ENCODE data around the gene GLRA3. TPM values are rescaled to one million over a fixed set of nuclear protein-coding genes. Genes with fewer than 3 reads are reported as not detected.
"Not testable (repeated sequence)": the region's sequence is repeated elsewhere in the genome, so short reads cannot be mapped to it uniquely, and the experiment has no call there.

Gene GLRA3
- under 1 TPM in 2 of 4 donors, not detected in 2; 0.07 to 0.14 TPM for polyA plus RNA-seq (ENCODE audit: insufficient read length in 4 of 4)

DNA sequence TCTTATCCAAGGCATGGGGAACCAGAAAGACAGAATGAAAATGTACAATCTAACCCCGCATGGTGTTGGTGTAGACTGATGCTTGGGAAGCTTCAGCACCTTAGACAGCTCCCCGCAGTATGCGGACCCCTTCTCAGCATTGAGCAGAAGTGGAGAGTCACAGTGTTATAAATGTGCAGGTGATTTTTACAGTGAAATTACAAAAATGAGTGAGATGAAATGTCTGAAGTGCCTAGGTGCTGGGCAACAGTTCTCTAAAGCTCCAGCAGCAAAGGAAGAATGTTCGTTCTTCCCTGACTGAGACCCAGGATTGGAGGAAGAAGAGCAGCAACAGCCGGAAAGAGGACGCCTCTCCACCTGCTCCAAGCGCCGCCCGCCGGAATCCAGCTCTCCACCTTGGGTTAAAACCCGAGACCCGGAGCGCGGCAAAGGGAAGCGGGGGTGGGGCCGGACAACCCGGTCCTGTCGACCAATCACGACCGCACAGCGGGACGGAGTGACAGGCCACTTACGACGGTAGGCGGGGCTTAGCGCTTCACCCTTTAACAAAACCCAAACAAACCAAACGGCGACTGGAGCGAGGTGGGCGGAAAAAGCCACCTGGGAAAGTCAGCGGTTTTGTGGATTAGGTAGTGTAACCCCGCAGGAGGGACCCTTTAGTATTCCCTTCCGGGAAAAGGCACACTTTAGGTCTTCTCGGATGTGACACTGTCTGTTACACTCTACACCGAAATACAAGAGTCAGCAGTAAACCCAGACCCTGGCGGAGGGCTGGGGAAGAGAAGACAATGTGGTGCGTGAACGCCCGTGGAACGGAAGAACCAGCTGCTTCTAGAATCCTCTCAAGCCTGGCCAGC, at the start of gene GLRA3:
Gene GLRA3, minus strand, starts transcription at position 403 of the 857 bp plus-strand sequence. CDS start 436 bp downstream, outside the sequence.
- DNase-seq (ENCODE audit: low read depth in 4 of 4, low spot score in 2 of 4), result peak; percentile 59 to 73 (median 66)

DNA sequence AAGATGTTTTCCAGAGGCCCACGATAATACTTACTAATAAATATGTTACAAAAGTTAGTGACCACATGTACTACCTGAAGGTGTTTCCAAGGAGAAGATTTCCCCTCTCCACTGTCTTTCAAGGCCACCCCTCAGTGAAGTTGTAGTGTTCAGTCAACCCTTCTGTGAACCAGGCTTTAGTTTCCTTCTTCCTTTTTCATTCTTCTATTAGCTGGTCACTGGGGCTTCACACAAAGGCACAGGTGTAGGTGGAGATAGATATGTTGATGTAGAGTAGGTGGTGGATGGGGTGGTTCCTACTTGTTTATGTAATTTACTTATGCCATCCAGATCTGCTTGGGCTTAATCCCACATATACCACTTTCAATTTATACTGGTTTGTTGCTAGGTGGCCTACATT, 45.9 kb upstream of the GLRA3 start:
- DNase-seq (ENCODE audit: low read depth in 4 of 4, low spot score in 2 of 4), result no peak

DNA sequence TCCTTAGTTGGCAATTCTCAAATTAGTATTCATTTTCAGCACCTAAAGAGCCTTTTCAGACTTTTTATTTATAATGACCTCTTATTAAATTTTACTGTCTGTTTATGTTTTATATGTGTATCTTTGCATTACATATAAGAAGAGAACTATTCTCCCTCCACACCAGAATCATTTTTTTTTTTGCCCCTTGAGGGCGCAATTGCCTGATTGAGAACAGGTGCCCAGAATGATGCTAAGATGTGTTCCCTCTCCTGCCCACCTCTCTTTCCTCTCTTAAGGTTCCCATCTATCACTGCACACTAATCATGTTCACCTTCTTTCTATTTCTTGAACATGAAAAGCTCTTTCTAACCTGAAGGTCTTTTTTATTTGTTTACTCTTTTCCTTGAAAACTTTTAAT, 44.9 kb upstream of the GLRA3 start:
- DNase-seq (ENCODE audit: low read depth in 4 of 4, low spot score in 2 of 4), result peak in 1 of 4 donors; percentile 2

DNA sequence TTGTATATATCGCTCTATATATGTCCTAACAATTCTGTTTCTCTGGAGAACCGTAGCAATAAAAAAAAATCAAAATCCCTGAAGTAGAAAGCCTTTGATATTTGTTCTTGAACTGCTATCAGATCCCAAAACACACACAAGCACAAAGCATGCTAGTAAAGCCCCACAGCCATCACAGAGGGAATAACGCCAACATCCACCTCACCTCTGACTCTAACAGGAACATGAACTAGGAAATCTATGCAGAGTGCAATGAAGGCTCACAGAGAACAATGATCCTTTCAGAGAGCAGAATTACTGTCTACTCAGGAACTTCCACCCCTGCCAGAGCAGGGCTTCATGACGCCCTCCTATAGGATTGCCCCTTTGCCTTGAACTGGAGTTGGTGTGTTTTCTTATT, 44.1 kb upstream of the GLRA3 start:
- DNase-seq (ENCODE audit: low read depth in 4 of 4, low spot score in 2 of 4), result not testable (repeated sequence)

DNA sequence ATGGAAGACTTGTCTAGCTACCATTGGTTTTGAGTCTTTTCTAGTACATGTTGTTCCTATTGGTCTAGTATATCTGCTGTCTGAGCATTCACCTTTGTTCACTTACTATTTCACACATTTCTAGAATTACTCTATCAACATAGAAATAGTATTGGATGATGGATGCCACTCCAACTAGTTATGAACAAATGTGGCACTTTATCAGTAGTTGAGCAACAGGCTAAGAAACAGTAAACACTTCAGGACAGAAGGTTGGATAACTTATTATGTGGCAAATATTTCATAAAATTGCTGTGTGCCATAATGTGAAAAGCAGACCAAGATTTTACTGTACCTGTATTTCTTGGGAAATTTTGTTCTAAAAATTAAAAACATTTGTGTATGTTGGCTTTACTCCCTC, 42.4 kb upstream of the GLRA3 start:
- no peak for DNase-seq (ENCODE audit: low read depth in 4 of 4, low spot score in 2 of 4)

DNA sequence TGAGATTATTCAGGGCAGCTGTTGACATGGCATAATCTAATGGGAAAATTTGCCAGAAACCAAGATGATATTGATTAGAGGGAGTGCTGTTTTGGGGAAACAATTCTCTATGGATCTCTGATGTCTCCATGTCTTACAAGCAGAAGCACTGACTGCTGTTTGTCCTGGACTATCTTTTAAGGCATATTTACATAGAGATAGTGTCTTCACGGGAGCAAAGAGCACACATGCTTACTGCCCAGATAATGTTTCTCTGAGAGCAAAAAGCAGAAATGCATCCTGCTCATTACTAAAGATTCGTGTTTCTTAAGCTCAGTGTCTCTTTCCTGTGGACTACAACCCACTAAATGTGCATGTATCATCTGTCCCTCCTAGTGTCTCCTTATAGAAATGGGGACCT, 41.3 kb upstream of the GLRA3 start:
- DNase-seq (ENCODE audit: low read depth in 4 of 4, low spot score in 2 of 4), result no peak

DNA sequence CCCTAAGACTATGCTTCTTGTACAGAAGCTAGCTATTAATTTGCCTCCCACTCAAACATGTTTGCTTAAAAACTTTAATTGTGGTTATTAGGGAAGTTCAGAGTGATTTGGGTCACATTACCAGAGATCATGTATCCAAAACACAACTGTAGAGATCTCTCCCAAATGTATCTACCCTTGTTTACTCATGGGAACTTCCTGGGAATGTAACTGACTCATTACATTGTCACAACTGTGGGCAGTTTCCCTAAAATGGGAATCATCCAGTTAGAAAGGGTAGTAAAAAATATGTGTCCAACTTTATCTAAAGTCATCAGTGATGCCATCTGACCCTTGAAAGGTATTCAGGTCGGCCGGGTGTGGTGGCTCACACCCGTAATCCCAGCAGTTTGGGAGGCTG, 40.3 kb upstream of the GLRA3 start:
- no peak for DNase-seq (ENCODE audit: low read depth in 4 of 4, low spot score in 2 of 4)

DNA sequence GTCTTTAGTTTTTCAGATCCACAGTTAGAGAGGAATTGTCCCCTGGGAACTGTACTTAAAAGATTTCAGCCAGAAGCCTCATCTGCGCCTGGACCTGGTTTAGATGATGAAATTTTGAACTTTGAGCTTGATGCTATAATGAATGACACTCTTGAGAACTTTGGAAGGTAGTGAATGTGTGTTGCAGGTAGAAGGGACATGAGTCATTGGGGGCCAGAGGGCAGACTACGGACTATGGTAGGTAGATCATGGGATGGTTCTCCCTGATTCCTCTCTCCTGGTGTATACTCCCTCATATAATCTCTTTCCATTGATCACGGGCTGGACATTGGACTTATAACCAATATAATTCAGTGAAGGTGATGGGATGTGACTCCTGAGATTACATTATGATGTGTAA, 38.9 kb upstream of the GLRA3 start:
- no peak for DNase-seq (ENCODE audit: low read depth in 4 of 4, low spot score in 2 of 4)

DNA sequence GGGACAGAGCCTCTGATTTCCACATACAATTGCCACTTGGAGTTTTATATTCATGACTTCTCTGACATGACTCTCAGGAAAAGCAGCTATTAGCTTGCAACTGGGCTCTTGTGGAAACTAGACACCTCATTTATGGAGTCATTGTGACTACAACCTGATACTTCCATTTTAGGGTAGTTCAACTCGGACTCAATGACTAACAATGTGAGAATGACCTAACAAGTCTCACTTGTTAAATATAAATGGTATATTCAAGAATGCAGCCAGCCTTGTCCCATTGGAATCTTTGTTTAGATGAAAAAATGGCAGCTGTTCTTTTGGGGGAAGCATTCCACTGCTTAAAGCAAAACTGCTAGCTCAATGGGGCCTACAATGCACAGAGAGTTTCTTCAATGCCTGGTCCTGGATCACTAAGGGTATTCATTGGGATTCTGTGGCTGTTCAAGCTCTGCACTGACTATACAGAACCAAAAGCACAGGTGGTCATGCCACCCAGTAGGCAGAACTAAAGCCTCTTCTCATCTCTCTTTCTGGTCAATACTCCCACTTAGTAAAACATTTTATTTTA, 36.5 kb upstream of the GLRA3 start:
- DNase-seq (ENCODE audit: low read depth in 4 of 4, low spot score in 2 of 4), result no peak

DNA sequence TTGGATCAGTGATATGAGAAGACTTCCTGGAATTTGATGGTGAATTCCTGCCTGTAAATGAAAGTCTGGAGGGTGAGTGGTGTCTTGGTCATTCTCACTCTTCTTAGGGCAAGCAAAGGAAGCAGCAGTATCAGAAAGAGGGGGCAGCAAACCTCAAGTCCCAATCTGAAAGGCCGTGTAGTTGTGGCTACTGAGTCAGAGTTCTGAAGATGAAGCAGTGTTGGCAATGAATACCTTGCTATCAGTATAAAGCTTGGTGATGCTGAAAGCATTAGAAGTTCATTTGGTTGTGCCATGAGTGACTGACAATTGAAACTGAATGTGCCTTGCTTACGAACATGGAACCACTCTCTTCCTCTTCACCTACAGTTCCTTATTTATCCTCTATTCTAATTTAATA, 35.0 kb upstream of the GLRA3 start:
- DNase-seq (ENCODE audit: low read depth in 4 of 4, low spot score in 2 of 4), result no peak

DNA sequence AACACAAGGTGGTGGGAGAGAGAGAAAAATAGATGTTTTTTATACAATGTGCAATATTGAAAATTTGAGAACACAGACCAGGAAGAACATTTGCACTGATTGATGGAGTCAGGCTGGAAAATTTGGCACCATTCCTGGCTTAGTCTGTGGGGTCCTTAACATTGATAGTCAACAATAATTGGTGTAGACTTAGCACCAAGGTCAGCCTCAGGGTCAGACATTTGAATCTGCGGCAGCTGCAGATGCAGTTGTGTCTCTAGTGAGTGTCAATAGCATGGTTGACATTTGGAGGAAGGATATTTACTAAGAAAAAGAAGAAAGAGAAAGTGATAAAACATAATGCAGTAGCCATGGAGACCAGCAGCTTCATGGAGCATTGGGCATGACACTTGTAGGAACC, 31.5 kb upstream of the GLRA3 start:
- no peak for DNase-seq (ENCODE audit: low read depth in 4 of 4, low spot score in 2 of 4)

DNA sequence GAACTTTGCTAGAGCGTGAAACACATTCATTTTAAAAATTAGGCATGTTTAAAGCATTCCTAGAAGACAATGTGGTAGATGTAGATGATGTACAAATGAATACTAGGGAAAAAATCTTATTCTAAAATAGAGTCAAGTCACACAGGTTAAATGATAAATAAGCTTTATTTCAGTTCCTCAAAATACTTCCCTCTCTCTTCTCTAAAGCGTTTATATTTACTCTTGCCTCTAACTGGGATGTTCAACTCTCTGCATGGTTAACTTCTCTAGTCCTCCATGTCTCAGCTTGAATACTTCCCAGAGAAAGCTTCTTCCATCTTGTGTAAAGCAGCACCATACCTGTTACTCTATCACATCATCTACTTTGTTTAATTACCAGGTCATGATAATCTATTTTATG, 30.9 kb upstream of the GLRA3 start:
- DNase-seq (ENCODE audit: low read depth in 4 of 4, low spot score in 2 of 4), result no peak

DNA sequence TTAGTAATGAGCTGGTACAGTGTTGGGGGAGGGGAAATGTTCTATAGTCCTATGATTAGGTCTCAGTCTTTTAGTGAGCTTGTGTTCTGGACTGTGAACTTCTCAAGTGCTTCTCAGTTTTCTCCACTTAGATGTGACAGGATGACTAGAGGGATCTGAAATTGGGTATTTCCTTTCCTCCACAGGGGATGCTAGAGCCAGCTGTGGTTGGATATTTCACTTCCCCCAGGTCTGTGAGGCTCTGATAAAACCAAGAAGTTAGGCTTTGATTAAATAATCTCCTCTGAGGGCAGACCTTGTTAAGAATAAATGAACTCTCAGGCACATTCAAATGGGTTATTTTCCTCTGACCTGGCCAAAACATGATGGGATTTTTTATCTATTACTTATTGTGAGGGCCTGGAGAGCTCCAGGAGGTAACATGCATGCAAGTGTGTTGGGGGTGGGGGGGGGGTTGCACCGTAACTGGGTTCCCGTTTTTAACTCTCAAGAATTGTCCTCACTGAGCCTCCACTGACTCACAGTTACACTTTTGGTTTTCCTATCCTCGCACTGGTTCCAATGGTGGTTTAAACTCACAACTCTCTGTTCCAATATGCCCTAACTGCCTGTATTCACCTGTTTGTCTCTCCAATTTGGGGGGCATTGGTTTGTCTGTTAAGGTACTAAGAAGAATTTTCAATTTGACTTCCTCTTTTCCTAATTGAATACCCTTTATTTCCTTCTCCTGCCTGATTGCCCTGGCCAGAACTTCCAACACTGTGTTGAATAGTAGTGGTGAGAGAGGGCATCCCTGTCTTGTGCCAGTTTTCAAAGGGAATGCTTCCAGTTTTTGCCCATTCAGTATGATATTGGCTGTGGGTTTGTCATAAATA, 28.1 kb upstream of the GLRA3 start:
- no peak for DNase-seq (ENCODE audit: low read depth in 4 of 4, low spot score in 2 of 4)

DNA sequence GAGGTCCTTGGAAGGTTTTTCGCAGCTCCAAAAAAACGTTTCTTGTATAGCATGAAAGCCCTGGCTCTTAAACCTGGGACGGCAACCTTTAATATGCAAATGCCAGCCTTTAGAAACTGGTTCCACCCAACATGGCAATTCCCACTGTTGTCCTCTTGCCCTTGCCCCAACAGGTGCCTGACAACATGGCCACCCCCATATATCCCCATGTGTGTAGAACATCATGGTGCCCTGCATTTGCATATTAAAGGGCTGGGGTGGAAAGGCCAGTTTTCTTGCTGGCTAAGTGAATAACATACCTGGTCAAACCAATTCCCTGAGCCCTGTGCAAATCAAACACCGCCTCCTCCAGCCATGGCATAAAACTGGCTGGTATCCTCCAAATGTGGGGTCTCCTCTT, 26.0 kb upstream of the GLRA3 start:
- no peak for DNase-seq (ENCODE audit: low read depth in 4 of 4, low spot score in 2 of 4)

DNA sequence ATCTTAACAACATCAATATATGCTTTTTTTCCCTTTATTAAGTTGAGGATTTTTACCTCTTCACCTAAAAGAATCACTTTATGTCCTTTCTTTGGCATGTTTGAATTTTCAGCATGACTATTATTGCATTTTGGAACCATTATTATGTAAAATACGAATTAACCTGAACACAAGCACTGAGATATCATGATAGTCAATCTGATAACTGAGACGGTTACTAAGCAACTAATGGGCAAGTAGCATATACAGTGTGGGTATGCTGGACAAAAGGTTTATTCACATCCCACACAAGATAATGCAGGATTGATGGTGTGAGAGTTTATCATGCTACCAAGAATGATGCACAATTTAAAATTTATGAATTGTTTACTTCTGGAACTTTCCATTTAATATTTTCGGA, 24.6 kb upstream of the GLRA3 start:
- no peak for DNase-seq (ENCODE audit: low read depth in 4 of 4, low spot score in 2 of 4)

DNA sequence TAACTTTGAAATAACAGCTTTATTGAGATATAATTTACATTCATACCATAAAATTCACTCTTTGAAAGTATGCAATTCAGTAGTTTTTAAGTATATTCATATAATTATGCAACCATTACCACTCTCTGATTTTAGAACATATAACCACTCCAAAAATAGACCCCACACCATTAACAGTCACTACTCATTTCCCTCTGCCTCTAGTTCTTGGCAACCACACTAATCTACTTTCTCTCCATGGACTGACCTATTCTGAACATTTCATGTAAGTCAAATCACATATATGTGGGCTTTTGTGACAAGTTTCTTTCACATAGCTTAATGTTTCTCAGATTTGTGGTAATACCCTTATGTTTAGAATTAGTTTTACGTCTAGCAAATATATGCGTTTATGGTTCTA, 19.5 kb upstream of the GLRA3 start:
- DNase-seq (ENCODE audit: low read depth in 4 of 4, low spot score in 2 of 4), result no peak

DNA sequence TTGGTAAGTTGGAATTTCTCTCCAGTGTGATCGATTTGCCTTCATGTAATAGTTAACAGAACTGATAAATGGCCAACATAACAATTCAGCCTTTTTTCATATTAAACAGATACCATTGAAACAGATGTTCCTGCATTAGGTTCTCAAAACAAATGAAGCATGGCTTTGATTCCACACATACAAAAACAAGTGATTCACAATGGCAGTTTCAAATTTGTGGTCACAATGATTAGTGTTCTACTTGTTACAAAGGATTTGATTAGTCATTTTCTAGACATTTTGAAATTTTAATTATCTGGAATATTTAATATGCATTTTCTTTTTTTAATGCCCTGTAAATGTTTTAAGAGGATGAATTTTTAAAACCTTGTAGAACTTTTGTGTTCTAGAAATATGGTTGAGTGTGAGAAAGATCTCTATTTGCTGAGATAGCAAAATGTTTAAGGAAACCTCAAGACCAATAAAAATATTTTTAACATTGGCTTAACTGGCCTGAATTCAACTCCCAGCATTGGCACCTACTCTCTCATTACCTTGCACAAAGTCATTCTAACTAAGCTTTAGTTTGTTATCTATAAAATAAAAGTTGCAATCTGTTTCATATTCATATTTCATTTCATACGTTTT, 18.9 kb upstream of the GLRA3 start:
- no peak for DNase-seq (ENCODE audit: low read depth in 4 of 4, low spot score in 2 of 4)

DNA sequence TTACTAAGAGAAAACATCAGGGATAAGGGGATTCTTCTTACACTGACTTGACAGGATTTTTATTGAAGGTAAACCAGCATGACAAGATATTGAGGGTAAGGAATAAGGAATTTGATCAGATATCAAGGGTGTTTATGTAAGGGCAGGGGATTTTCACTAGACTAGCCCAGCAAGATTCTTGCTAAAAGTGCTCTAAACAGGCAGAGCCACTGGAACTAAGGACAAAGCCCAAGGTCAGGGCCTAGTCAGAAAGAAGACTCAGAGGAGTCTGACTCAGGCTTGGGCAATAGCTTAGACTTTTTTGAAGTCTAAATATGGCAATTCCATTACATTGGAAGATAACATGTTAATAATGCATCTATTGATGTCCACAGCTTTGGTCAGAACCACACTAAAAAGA, 6.5 kb upstream of the GLRA3 start:
- no peak for DNase-seq (ENCODE audit: low read depth in 4 of 4, low spot score in 2 of 4)

DNA sequence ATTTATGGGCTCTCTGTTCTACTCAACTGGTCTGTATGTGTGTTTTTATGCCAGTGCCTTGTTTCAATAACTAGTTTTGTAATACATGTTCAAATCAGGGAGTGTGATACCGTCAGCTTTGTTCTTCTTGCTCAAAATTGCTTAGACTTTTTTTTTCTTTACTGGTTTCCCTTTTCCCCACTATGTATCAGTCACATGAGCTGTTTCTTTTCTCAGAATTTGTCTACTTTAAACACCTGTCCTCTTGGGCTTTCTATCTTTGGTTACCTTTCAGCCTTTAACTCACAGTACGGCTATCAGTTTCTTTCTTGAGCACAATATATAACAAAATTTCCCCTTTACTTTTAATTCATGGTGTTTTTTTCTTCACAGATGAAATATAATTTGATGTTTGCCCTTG, 5.4 kb upstream of the GLRA3 start:
- DNase-seq (ENCODE audit: low read depth in 4 of 4, low spot score in 2 of 4), result no peak

DNA sequence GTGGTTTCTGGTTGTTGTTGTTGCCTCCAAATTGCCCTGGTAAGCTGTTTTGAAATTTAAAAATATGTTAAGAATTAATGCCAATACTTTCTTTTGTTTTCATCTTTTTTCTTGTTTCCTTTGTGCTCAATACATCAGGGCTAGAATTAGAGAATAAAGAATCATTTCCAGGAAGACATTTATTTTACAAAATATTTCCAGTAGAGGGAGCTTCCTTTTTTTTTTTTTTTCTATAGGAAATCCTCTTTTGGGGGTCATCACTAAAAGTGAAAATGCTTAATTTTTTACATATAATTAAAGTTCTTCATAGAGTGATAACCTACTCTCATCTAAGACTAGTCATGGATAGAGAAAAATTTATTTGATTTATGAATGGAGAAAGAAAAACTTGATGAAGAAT, 2.4 kb downstream of the GLRA3 start:
- DNase-seq (ENCODE audit: low read depth in 4 of 4, low spot score in 2 of 4), result no peak

DNA sequence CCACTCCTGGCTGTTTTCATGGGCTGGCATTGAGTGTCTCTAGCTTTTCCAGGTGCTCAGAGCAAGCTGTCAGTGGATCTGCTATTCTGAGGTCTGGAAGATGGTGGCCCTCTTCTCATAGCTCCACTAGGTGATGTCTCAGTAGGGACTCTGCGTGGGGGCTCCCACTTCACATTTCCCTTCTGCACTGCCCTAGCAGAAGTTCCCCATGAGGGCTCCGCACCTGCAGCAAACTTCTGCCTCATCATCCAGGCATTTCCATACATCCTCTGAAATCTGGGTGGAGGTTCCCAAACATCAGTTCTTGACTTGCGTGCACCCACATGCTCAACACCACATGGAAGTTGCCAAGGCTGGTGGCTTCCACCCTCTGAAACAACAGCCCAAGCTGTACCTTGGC, 13.8 kb downstream of the GLRA3 start:
- no peak for DNase-seq (ENCODE audit: low read depth in 4 of 4, low spot score in 2 of 4)
